Endothelial cell of umbilical vein (primary cell): ENCODE results near the gene GABBR2. TPM values are rescaled to one million over a fixed set of nuclear protein-coding genes. Genes with fewer than 3 reads are reported as not detected.

ENCODE experiments used
- BruUV-seq: library from RNA; stranded (reverse); fragments of 400-500 nt; replicated peaks from 2 replicates; lab custom pipeline; 2021; lab: Mats Ljungman, UMichigan
- CTCF ChIA-PET: fragments of 300-600, 350-600 bp; sonication (Branson Sonifier 250); formaldehyde crosslinking; loops from one replicate; lab custom pipeline; 2021; ENCODE audit warnings: antibody characterized with exemption, inconsistent platforms; lab: Charles Lee
- POLR2A ChIA-PET: fragments of 300-600, 350-600 bp; sonication (Branson Sonifier 250); formaldehyde crosslinking; loops from one replicate; lab custom pipeline; 2021; ENCODE audit warnings: antibody characterized with exemption, inconsistent platforms; lab: Charles Lee
- DNase-seq: peaks from one replicate; pipeline ENCODE4 v3.0.0-alpha.2; 2011; ENCODE audit warnings: low read depth, low spot score
- FAIRE-seq: peaks from 2 replicates; lab custom pipeline; 2011; peaks lifted over from hg19 to GRCh38; lab: Jason Lieb, UNC
- H2AFZ ChIP-seq: 2 replicates; pipeline ENCODE4 v1.6.0; 2012; ENCODE audit warnings: low read depth, low read length, control low read depth, inconsistent platforms
- H3K27ac ChIP-seq: 2 replicates; pipeline ENCODE4 v1.5.1; 2011; ENCODE audit warnings: low read depth, mild to moderate bottlenecking, control low read depth, low read length, moderate library complexity; ENCODE audit not compliant: insufficient read depth
- H3K27me3 ChIP-seq, 2 experiments: 2 replicates each; pipeline versions ENCODE4 v1.6.0 to v1.6.1; 2011; ENCODE audit warnings: low read length in 2 of 2, mixed read lengths in 1 of 2; ENCODE audit not compliant: control insufficient read depth in 2 of 2, insufficient read depth in 2 of 2
- H3K36me3 ChIP-seq, 2 experiments: 2 replicates in 1 of 2; 3 replicates in 1 of 2; pipeline ENCODE4 v1.5.1; 2011; ENCODE audit warnings: low read length in 2 of 2, mild to moderate bottlenecking in 1 of 2, moderate library complexity in 1 of 2; ENCODE audit not compliant: control insufficient read depth in 2 of 2, insufficient read depth in 2 of 2; ENCODE audit errors: extremely low read depth in 1 of 2
- H3K4me1 ChIP-seq: 3 replicates; pipeline ENCODE4 v1.5.1; 2011; ENCODE audit warnings: mild to moderate bottlenecking, low read length; ENCODE audit not compliant: control insufficient read depth, insufficient read depth; ENCODE audit errors: extremely low read depth
- H3K4me2 ChIP-seq: 2 replicates; pipeline ENCODE4 v1.6.1; 2011; ENCODE audit warnings: low read length, control low read depth, mixed read lengths; ENCODE audit not compliant: insufficient read depth
- H3K4me3 ChIP-seq, 3 experiments: fragments of 200-600 bp in 1 of 3; sonication (generic), shearing (Covaris generic) in 1 of 3; replicated peaks in 1 of 3; 2 replicates each; pipeline ENCODE4 v1.5.1; 2011 to 2016; ENCODE audit warnings: control low read depth in 3 of 3, low read length in 3 of 3, mild to moderate bottlenecking in 2 of 3, inconsistent platforms in 1 of 3, low read depth in 1 of 3, moderate library complexity in 1 of 3; ENCODE audit not compliant: insufficient read depth in 1 of 3
- H3K79me2 ChIP-seq: 2 replicates; pipeline ENCODE4 v1.6.0; 2012; ENCODE audit warnings: low read length, inconsistent platforms; ENCODE audit not compliant: control insufficient read depth, insufficient read depth
- H3K9ac ChIP-seq: replicated peaks from 2 replicates; pipeline ENCODE3; 2011; ENCODE audit warnings: low read length, control low read depth; ENCODE audit not compliant: insufficient read depth; ENCODE audit errors: extremely low read depth
- H3K9me1 ChIP-seq: replicated peaks from 3 replicates; pipeline ENCODE4 v1.6.0; 2011; ENCODE audit warnings: mild to moderate bottlenecking, low read length; ENCODE audit not compliant: control insufficient read depth, insufficient read depth; ENCODE audit errors: extremely low read depth
- H3K9me3 ChIP-seq: replicated peaks from 2 replicates; pipeline ENCODE4 v1.5.1; 2012; ENCODE audit warnings: low read length, inconsistent platforms; ENCODE audit not compliant: control insufficient read depth, insufficient read depth
- H4K20me1 ChIP-seq: replicated peaks from 2 replicates; pipeline ENCODE3; 2011; ENCODE audit warnings: mild to moderate bottlenecking, low read length; ENCODE audit not compliant: control insufficient read depth, insufficient read depth; ENCODE audit errors: extremely low read depth
- FOS ChIP-seq: IDR thresholded peaks from 2 replicates; pipeline ENCODE4 v1.6.1; 2011; ENCODE audit warnings: mild to moderate bottlenecking, low read length, moderate library complexity, borderline replicate concordance; ENCODE audit not compliant: insufficient read depth
- JUN ChIP-seq: IDR thresholded peaks from 2 replicates; pipeline ENCODE4 v1.6.1; 2011; ENCODE audit warnings: borderline replicate concordance, low read depth; ENCODE audit not compliant: insufficient read length, insufficient read depth
- MAX ChIP-seq: IDR thresholded peaks from 2 replicates; pipeline ENCODE4 v1.6.1; 2011; ENCODE audit not compliant: insufficient read depth, insufficient read length
- POLR2A ChIP-seq: IDR thresholded peaks from 2 replicates; pipeline ENCODE4 v1.6.1; 2012; ENCODE audit warnings: low read depth, mild to moderate bottlenecking, control low read depth, low read length
- POLR2AphosphoS5 ChIP-seq: IDR thresholded peaks from 2 replicates; pipeline ENCODE4 v1.6.1; 2012; ENCODE audit warnings: low read depth, mild to moderate bottlenecking, control low read depth, low read length, moderate library complexity; ENCODE audit not compliant: insufficient read depth
- dilution Hi-C: fragments of 300-500 bp; cut with MboI; formaldehyde crosslinking; loops from one replicate; pipeline ENCODE4 v1.15.0; 2019; ENCODE audit warnings: low sequenced_read_pairs; ENCODE audit not compliant: extremely low pct_ligation_motif_present
- intact Hi-C: fragments of 100-400 bp; cut with micrococcal nuclease; formaldehyde crosslinking; loops from one replicate; pipeline ENCODE4 v1.10.0; 2022
- polyA plus RNA-seq, 4 experiments: library from polyadenylated mRNA; depleted of rRNA in 3 of 4; stranded (reverse) in 3 of 4; unstranded in 1 of 4; fragments of >200 nt; gene quantifications; 2 replicates each; pipeline versions ENCODE4 v1.2.1 to v1.2.3, GENCODE V29; 2011 to 2012; ENCODE audit warnings: missing spikeins in 1 of 4
- total RNA-seq: library from RNA; stranded (reverse); gene quantifications from 2 replicates; pipeline ENCODE4 v1.2.3, GENCODE V29; 2021
- TF ChIP-seq, protein P1 (sequence below), 2 donors: IDR thresholded peaks; 1 replicate in 1 of 2; 2 replicates in 1 of 2; pipeline ENCODE4 v1.5.1; 2011; ENCODE audit warnings: low read length in 2 of 2, mild to moderate bottlenecking in 2 of 2, moderate library complexity in 2 of 2, control low read depth in 1 of 2, inconsistent platforms in 1 of 2, low read depth in 1 of 2; ENCODE audit not compliant: insufficient read depth in 1 of 2; ENCODE audit errors: extremely low read depth in 1 of 2

The GABBR2 gene
- total and polyA plus RNA-seq, 2 donors (not counting 3 experiments of a cell fraction or from before 2014, with no cell fraction given) = 1.1 to 9.2 TPM

- Histone ChIP-seq H3K79me2 (peaks cover 16% of the 10 kb centered on the region), H4K20me1 (no peaks in the 10 kb centered on the region), H3K27me3 (no peaks in the 10 kb centered on the region), H3K36me3 (no peaks in the 10 kb centered on the region), H3K4me1 (peaks cover 25% of the 10 kb centered on the region), H2AFZ (no peak overlapping the region), H3K4me2 (no peak overlapping the region), H3K27ac (no peak overlapping the region), H3K9me3 (no peaks in the 10 kb centered on the region), H3K4me3 (no peak overlapping the region), H3K9me1 (no peaks in the 10 kb centered on the region), H3K9ac (no peak overlapping the region)
- intact Hi-C loops (no loop called here), dilution Hi-C loops (no loop called here)
- no TSS peak for BruUV-seq
- FAIRE-seq (no peak), DNase-seq (no peak)
- ChIA-PET POLR2A (no interaction called here), CTCF (no interaction called here)
- TF ChIP-seq POLR2A = no peak
- no peak for TF ChIP-seq FOS
- TF ChIP-seq, protein P1, sequence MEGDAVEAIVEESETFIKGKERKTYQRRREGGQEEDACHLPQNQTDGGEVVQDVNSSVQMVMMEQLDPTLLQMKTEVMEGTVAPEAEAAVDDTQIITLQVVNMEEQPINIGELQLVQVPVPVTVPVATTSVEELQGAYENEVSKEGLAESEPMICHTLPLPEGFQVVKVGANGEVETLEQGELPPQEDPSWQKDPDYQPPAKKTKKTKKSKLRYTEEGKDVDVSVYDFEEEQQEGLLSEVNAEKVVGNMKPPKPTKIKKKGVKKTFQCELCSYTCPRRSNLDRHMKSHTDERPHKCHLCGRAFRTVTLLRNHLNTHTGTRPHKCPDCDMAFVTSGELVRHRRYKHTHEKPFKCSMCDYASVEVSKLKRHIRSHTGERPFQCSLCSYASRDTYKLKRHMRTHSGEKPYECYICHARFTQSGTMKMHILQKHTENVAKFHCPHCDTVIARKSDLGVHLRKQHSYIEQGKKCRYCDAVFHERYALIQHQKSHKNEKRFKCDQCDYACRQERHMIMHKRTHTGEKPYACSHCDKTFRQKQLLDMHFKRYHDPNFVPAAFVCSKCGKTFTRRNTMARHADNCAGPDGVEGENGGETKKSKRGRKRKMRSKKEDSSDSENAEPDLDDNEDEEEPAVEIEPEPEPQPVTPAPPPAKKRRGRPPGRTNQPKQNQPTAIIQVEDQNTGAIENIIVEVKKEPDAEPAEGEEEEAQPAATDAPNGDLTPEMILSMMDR (IDR thresholded peaks at IDR 0.05; ENCODE audit: extremely low read depth in 1 of 2, insufficient read depth in 1 of 2, low read depth in 1 of 2, low read length in 2 of 2) = no peak
- TF ChIP-seq POLR2AphosphoS5 = no peak
- no peak for TF ChIP-seq MAX
- TF ChIP-seq JUN = no peak
Measured at GRCh38 chr9:98249771-98250170, 459.0 kb downstream of the GABBR2 start.
